Body of pancreas (tissue), 4 donors: Measurements from ENCODE around the gene MS4A4E. TPM values are rescaled to one million over a fixed set of nuclear protein-coding genes. Genes with fewer than 3 reads are reported as not detected.

ENCODE experiments used
- ATAC-seq: fragments of 150-250 bp; one replicate; pipeline ENCODE4 v1.9.1; 2016
- DNase-seq, 4 donors: peaks; one replicate each; pipeline ENCODE4 v3.0.0-alpha.2; 2019
- H3K27ac ChIP-seq, 4 donors: fragments of 200-600 bp; sonication (generic); 1 replicate in 3 of 4; 2 replicates in 1 of 4; pipeline versions ENCODE4 v1.5.1 to v1.6.1; 2016 to 2019; ENCODE audit warnings: mild to moderate bottlenecking in 1 of 4, mixed read lengths in 1 of 4, moderate library complexity in 1 of 4
- H3K27me3 ChIP-seq, 2 donors: fragments of 200-600 bp; sonication (generic); one replicate each; pipeline ENCODE4 v1.6.0; 2016; ENCODE audit warnings: mild to moderate bottlenecking in 1 of 2
- H3K36me3 ChIP-seq, 2 donors: fragments of 200-600 bp; sonication (generic); replicated peaks in 1 of 2; 2 replicates each; pipeline ENCODE4 v1.5.1; 2016; ENCODE audit warnings: low read depth in 2 of 2; ENCODE audit not compliant: insufficient read depth in 1 of 2
- H3K4me1 ChIP-seq: fragments of 200-600 bp; sonication (generic); one replicate; pipeline ENCODE4 v1.6.0; 2016
- H3K4me3 ChIP-seq, 2 donors: fragments of 200-600 bp; sonication (generic); 1 replicate in 1 of 2; 2 replicates in 1 of 2; pipeline ENCODE4 v1.5.1; 2016 to 2019
- H3K9me3 ChIP-seq, 3 donors: fragments of 200-600 bp; sonication (generic); 1 replicate in 2 of 3; 2 replicates in 1 of 3; pipeline ENCODE4 v1.5.1; 2016
- CTCF ChIP-seq, 7 experiments: fragments of 450-650 bp in 4 of 7; fragments of 200-600 bp in 3 of 7; sonication (generic) in 3 of 7; IDR thresholded peaks; one replicate each; pipeline ENCODE4 v1.5.1; 2016 to 2019; ENCODE audit warnings: antibody characterized with exemption in 7 of 7
- POLR2A ChIP-seq, 3 donors: fragments of 450-650 bp; IDR thresholded peaks; one replicate each; pipeline ENCODE4 v1.6.1; 2016; ENCODE audit warnings: antibody characterized with exemption in 3 of 3, mild to moderate bottlenecking in 2 of 3
- WGBS, 2 donors: methylation state at CpG; one replicate each; pipeline ENCODE4 v1.1.5; 2017; 5-methylcytosine and 5-hydroxymethylcytosine counted together
- intact Hi-C: fragments of 100-400 bp; cut with DNase I; formaldehyde crosslinking; loops from one replicate; pipeline ENCODE4 v1.15.1; 2023
- total RNA-seq, 2 donors: library from RNA; depleted of rRNA; stranded (reverse); fragments of >200 nt; gene quantifications; one replicate each; pipeline ENCODE4 v1.1.0, GENCODE V29; 2016

Gene MS4A4E
- total RNA-seq, 2 donors from 2014 or later = not detected

DNA sequence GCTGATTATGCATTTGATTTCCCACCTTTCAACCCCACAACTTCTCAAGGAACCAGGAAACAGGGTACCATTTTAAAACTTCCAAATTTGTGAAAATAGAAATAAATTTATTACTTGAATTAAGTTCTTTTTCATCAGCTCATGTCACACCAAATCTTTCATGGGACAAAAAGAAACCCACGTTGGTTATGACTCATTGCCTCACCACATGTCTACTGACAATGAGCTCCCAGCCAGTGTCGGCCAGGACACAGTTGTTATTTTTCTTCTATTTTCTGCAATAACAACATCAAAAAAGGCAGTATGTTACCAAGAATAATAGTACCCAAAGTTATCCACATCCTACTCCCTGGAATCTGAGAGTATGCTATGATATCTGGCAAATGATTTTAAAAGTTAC, 77.4 kb downstream of the MS4A4E start:
- Histone ChIP-seq H3K27ac (no peak overlapping the region), H3K9me3 (no peaks in the 10 kb centered on the region), H3K4me1 (peaks cover 3% of the 10 kb centered on the region), H3K36me3 (no peaks in the 10 kb centered on the region), H3K27me3 (no peaks in the 10 kb centered on the region), H3K4me3 (no peak overlapping the region)
- DNase-seq (no peak), ATAC-seq (no peak)
- no peak for TF ChIP-seq POLR2A (IDR thresholded peaks at IDR 0.05)
- TF ChIP-seq CTCF (IDR thresholded peaks at IDR 0.05) = no peak
- 64 to 66% methylated on average over 2 of the region's 2 CpGs for WGBS, 2 donors
- intact Hi-C loops = no loop called here

- Histone ChIP-seq H3K36me3 (no peaks in the 10 kb centered on the region), H3K4me1 (peaks cover under 1% of the 10 kb centered on the region), H3K9me3 (no peaks in the 10 kb centered on the region), H3K27me3 (no peaks in the 10 kb centered on the region), H3K4me3 (no peak overlapping the region), H3K27ac (no peak overlapping the region)
- no peak for TF ChIP-seq CTCF (IDR thresholded peaks at IDR 0.05)
- TF ChIP-seq POLR2A (IDR thresholded peaks at IDR 0.05) = no peak
- 78 to 90% methylated on average over 1 of the region's 1 CpG for WGBS, 2 donors
- DNase-seq (no peak), ATAC-seq (no peak)
- intact Hi-C loops = no loop called here
These were observed 78.3 kb downstream of the MS4A4E start for GRCh38 chr11:60164550-60165075.

DNA sequence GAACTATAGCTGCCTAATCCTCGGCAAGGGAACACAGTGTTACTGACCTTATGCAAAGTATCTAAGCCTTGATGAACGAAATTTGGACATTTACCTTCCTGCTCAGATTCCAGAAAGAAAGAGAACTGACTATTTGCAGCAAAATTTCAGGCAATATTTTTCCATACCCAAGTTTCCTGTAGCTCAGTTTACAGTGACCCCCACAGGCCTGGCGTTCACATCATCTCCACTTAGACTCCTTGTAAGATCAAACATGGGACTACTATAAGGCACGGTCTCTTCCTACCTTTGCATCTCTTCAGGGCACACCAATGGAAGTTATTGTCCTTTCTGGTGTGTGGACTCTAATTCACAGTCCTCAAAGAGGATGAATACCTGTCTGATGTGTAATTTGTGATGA, 81.2 kb downstream of the MS4A4E start:
- Histone ChIP-seq H3K27me3 (no peaks in the 10 kb centered on the region), H3K9me3 (no peaks in the 10 kb centered on the region), H3K4me1 (no peaks in the 10 kb centered on the region), H3K27ac (no peak overlapping the region), H3K4me3 (no peak overlapping the region), H3K36me3 (no peaks in the 10 kb centered on the region)
- 56 to 65% methylated on average over 4 of the region's 4 CpGs for WGBS, 2 donors
- DNase-seq (no peak), ATAC-seq (no peak)
- intact Hi-C loops = no loop called here
- no peak for TF ChIP-seq CTCF (IDR thresholded peaks at IDR 0.05)
- no peak for TF ChIP-seq POLR2A (IDR thresholded peaks at IDR 0.05)

DNA sequence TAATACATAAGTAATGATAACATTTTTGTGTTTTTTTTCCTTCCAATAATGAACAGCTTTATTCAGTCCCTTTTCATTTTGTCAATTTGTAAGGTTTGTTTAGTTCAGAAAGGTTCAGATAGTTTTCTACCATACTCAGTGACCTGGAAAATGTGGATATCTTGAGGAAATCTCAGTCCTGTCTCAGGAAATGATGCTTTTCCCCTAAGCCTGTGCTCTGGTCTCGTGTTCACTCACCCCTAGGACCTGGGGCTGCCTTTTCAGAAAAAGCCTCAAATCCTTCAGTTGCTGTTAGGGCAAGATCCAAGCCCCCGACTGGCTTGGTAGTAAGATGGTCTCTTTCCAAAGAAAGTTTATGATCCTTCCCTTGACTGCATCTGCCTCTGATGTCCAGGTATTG, 81.8 kb downstream of the MS4A4E start:
- DNase-seq (no peak), ATAC-seq (no peak)
- TF ChIP-seq CTCF (IDR thresholded peaks at IDR 0.05) (no peak), POLR2A (IDR thresholded peaks at IDR 0.05) (no peak)
- 69 to 75% methylated on average over 2 of the region's 2 CpGs for WGBS, 2 donors
- Histone ChIP-seq H3K4me1 (no peaks in the 10 kb centered on the region), H3K4me3 (no peak overlapping the region), H3K9me3 (no peaks in the 10 kb centered on the region), H3K27ac (no peak overlapping the region), H3K27me3 (no peaks in the 10 kb centered on the region), H3K36me3 (no peaks in the 10 kb centered on the region)
- intact Hi-C loops = no loop called here

GRCh38 chr11:60159868-60160267, 83.1 kb downstream of the MS4A4E start:
- no peak overlapping the region for H3K4me3 ChIP-seq
- 58 to 61% methylated on average over 1 of the region's 1 CpG for WGBS, 2 donors
- H3K36me3 ChIP-seq = no peaks in the 10 kb centered on the region
- H3K27ac ChIP-seq = no peak overlapping the region
- no peak for TF ChIP-seq POLR2A (IDR thresholded peaks at IDR 0.05)
- no peak for TF ChIP-seq CTCF (IDR thresholded peaks at IDR 0.05)
- H3K9me3 ChIP-seq = no peaks in the 10 kb centered on the region
- no peak for DNase-seq
- H3K4me1 ChIP-seq = no peaks in the 10 kb centered on the region
- ATAC-seq = no peak
- no peaks in the 10 kb centered on the region for H3K27me3 ChIP-seq
- intact Hi-C loops = no loop called here
